GM18867 (cell line): ENCODE results near the gene SLC31A1.

Source experiments
- ATAC-seq: cut with Tn5 transposase; IDR thresholded peaks from one replicate; pipeline ENCODE4 v1.9.1; 2021; ENCODE audit warnings: mild to moderate bottlenecking, moderate library complexity; ENCODE audit not compliant: unreplicated experiment

Gene SLC31A1

DNA sequence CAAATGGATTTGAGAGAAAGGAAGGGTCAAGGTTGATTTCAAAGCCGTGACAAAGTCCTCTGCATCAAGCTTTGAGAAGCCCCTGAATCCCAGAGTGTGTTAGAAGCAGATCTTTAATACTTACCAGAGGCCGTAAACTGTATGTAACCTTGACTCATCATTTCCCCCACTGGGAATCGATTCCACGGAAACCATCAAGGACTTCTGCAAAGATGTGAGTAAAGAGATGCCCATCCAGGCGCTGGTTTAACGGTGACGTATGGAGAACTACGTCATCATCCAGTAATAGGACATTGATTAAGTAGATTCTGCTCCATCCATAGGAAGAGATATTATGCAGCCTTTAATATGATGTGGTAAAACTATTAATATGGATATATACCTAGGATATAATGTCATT lies 80.2 kb downstream of the SLC31A1 start:
- no peak for ATAC-seq

DNA sequence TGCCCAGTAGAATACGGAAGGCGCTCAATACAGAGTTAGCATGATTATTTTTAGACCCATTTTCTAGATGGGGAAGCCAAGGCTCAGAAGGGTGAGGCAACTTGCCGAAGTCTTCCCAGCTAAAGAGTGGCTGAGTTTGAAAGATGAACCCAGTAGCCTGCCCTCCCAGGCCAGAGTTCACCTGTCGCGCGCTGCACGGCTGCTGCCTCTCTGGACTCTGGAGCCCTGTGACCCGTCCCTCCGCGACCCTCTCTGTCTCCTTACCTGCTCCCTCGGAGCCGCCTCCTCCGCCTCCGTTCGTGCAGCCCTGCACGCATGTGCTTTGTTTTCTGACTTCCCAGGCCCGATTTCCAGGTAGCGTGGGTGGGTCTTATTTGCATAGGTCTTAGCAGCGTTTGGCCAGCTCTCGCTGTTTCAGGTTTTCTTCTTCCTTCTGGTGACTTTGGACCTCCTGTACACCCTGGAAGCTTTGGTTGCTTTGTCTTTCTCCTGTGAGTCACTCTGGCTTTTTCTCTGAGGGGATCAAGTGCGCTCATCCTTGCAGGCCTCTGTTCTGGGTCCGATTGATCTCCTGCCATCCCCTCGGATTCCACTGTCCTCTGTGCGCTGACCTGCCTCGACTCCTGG lies 81.6 kb downstream of the SLC31A1 start, which contains the start of gene RNF183:
RNF183 (minus strand) TSS at position 585 of the 627 bp plus-strand sequence. CDS start 5,192 bp downstream, outside the sequence.
- ATAC-seq = no peak

DNA sequence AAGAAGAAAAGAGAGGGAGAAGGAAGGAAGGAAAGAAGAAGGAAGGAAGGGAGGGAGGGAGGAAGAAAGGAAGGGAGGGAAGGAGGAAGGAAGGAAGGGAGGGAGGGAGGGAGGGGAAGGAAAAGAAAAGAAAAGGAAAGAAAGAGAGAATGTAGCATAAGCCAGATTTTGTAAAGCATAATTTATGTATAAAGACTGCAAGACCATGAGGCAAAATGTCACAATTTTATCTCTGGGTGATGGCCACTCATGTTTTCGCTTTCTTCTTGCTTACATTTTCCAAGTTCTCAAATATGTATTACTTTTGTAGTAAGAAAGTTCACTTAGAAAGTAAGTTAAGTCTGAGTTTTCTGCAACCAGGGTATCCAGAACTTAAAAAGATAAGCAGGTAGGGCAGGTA lies 85.2 kb downstream of the SLC31A1 start:
- no peak for ATAC-seq

DNA sequence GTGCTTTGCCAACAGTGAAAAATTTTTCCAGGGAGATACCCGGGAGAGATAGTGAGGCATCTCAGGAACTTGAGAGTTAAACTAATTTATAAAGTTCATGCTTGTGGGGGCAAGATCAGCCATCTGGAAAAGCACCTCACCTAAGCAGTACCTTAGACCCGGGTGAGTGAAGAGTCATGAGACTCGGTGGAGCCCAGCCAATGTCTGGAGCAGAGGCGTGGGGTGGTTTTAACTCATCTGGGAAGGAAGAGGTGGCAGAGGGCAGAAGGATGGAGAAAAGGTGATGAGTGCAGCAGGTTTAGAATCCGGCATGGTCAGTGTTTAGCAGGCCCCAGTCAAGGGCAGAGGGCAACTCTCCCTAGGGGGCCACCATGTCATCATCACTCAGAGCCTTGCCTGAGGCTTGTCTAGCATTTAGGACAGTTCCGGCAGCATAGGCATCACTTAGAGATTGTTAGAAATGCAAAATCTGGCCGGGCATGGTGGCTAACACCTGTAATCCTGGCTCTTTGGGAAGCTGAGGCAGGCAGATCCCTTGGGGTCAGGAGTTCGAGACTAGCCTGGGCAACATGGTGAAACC lies 86.1 kb downstream of the SLC31A1 start:
- ATAC-seq = no peak

DNA sequence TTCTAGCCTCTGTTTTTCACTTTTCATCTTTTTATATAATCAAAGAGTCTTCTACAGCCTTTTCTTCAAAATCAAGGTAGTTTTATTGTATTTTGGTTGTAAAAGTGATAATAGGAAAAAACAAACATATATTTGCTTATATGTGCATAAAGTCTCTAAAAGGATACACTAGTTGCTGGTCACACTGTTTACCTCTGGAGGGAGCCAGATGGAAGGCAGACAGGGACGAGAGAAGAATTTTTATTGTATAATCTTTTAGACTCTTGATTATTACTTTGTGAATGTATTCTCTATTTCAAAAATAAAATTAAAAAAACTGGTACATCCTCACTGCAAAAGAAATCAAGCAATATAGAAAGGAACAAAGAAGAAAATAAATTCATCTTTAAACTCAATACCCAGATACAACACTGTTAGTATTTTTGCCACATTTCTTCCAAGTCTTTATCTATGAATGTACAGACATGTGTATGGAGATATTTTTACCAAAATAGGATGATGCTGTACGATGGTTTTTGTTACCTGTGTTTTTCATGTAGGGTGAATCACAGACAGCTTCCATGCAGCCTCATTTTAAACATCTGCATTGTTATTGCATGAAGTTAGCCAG lies 88.0 kb downstream of the SLC31A1 start:
- ATAC-seq = no peak

DNA sequence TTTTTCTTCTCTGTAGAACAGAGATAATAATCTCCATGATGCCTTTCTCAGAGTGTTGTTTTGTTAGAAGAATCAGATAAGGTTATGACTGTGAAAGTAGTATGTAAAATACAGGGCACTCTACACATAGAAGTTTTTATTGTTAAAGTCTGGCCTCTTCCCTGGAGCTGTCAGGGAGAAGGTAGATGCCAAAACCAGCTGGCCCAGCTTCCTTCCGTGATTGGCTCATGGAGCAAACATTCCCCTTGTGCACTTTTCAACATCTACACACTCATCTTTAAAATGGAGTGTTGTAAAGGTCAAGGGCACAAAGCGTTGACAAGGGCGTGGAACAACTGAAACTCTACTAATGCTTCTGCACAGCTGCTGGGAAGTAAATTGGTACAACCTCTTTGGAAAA lies 89.2 kb downstream of the SLC31A1 start:
- ATAC-seq = no peak

DNA sequence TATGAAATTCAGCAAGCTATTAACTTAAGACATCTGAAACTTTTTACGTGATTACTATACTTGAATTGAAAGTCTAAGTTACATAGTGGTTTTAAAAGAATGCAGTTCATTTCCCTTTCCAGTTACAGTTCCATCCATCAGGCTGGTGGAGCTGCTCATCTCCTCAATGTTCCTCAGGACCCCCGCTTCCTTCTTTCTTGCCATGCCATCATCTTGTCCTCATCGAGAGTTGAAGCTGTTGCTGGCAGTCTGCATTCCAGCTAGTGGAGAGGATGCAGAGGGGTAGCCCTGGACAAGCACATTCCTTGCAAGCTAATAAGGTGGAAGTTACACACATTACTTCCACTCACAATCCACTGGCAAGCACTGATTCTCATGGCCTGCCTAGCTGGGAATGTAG lies 90.6 kb downstream of the SLC31A1 start:
- no peak for ATAC-seq

DNA sequence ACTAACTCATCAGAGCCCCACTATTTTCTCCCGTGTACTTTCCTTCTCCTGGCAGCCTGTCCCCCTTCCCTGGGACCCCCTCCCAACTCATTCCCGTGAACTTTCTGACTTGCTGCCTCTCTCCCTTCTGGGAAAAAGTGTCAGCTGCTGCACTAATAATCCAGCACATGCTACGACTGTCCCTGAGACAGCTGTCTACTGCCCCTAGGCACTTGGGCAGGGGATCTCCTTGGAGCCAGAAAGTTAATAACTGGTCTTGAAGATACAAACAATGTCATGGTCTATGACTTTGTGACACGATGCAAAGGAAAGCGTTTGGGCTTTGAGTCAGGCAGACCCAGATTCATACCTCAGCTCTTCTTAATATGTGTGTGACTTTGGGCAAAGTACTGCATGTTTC lies 91.9 kb downstream of the SLC31A1 start:
- no peak for ATAC-seq
